Cardiac fibroblast (primary cell): ENCODE results near the gene EXOC3.
A peak's percentile ranks its signal among the peaks of the same experiment; 100 is the strongest.

Source experiments
- DNase-seq, 2 donors: peaks; one replicate each; pipeline versions ENCODE4 v3.0.0 to v3.0.0-alpha.2; 2010; ENCODE audit warnings: low read depth in 2 of 2
- H3K4me3 ChIP-seq, 2 donors: replicated peaks in 1 of 2; 1 replicate in 1 of 2; 2 replicates in 1 of 2; pipeline ENCODE4 v1.5.1; 2011; ENCODE audit warnings: low read depth in 2 of 2, low read length in 2 of 2, mild to moderate bottlenecking in 2 of 2, moderate library complexity in 1 of 2
- CTCF ChIP-seq: IDR thresholded peaks from one replicate; pipeline ENCODE4 v1.5.1; 2011; ENCODE audit warnings: low read depth, mild to moderate bottlenecking, low read length, inconsistent platforms

The EXOC3 gene

GRCh38 chr5:437281-437771, 5.7 kb upstream of the EXOC3 start:
- TF ChIP-seq CTCF, result no peak
- DNase-seq, result no peak
- H3K4me3 ChIP-seq, result no peak overlapping the region

GRCh38 chr5:438481-438981, 4.4 kb upstream of the EXOC3 start:
- no peak for TF ChIP-seq CTCF
- DNase-seq, result no peak
- H3K4me3 ChIP-seq, result no peak overlapping the region

GRCh38 chr5:439181-439580, 3.8 kb upstream of the EXOC3 start:
- no peak overlapping the region for H3K4me3 ChIP-seq
- DNase-seq, result no peak
- no peak for TF ChIP-seq CTCF

GRCh38 chr5:439636-440035, 3.3 kb upstream of the EXOC3 start:
- no peak overlapping the region for H3K4me3 ChIP-seq
- no peak for DNase-seq
- no peak for TF ChIP-seq CTCF

- DNase-seq, result no peak
- H3K4me3 ChIP-seq, result no peak overlapping the region
- no peak for TF ChIP-seq CTCF
These were observed 2.4 kb upstream of the EXOC3 start for GRCh38 chr5:440401-441201.

GRCh38 chr5:441996-442334, 1.0 kb upstream of the EXOC3 start:
- H3K4me3 ChIP-seq, result peak overlapping the region; percentile 100
- no peak for TF ChIP-seq CTCF
- DNase-seq, result no peak
